Subcutaneous adipose tissue (tissue), 4 donors: ENCODE measurements around the gene PLEKHA5. TPM values are rescaled to one million over a fixed set of nuclear protein-coding genes. Genes with fewer than 3 reads are reported as not detected.

Experiments used
- CTCF ChIP-seq: fragments of 450-650 bp; IDR thresholded peaks from one replicate; pipeline ENCODE4 v1.5.1; 2016; ENCODE audit warnings: low read depth, mild to moderate bottlenecking, control low read depth, antibody characterized with exemption, moderate library complexity
- total RNA-seq, 4 donors: library from RNA; depleted of rRNA; stranded (reverse); fragments of >200 nt; gene quantifications; one replicate each; pipeline ENCODE4 v1.1.0, GENCODE V29; 2016

The PLEKHA5 gene
- total RNA-seq, 4 donors from 2014 or later: 22.3 to 26.3 (median 24.1) TPM

GRCh38 chr12:19326102-19326501, 196.6 kb downstream of the PLEKHA5 start:
- TF ChIP-seq CTCF: no peak

DNA sequence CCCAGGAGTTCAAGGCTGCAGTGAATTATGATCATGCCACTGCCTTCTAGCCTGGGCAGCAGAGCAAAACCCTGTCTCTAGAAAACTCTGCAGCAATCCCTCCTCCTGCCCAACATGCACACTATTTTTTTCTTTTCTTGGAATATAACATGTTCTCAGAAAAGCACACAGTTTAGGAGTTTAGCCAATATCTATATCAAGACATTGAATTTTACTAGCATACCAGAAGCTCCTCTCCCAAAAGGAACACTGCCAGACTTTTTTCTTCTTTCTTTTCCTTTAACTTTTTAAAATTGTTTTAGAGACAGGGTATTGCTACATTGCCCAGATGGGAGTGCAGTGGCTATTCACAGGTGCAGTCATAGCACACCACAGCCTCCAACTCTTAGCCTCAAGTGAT, 202.7 kb downstream of the PLEKHA5 start:
- TF ChIP-seq CTCF: no peak

- TF ChIP-seq CTCF: no peak
Measured at GRCh38 chr12:19338405-19338804, 208.9 kb downstream of the PLEKHA5 start.

- TF ChIP-seq CTCF: no peak
Measured at GRCh38 chr12:19351346-19351745, 221.8 kb downstream of the PLEKHA5 start.

DNA sequence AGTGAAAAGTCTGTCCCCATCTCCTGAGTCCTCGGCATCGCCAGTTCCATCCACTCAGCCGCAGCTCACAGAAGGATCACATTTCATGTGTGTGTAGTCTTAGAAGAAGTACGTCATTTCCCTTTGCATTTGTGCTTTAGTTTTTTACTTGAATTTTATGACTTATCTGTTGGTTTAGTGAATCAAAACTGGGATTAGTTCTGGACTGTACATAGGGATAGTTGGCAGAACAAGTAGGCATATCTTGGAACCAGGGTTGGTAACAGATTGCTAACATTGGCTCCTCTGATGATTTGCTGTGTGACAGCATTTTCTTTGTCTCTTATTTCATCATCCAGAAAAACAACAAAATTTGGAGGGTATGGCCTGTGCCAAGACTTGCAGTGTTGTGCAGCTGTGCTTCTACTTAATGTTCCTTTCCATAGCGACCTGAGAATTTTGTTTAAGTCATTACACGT, 240.2 kb downstream of the PLEKHA5 start:
- no peak for TF ChIP-seq CTCF

DNA sequence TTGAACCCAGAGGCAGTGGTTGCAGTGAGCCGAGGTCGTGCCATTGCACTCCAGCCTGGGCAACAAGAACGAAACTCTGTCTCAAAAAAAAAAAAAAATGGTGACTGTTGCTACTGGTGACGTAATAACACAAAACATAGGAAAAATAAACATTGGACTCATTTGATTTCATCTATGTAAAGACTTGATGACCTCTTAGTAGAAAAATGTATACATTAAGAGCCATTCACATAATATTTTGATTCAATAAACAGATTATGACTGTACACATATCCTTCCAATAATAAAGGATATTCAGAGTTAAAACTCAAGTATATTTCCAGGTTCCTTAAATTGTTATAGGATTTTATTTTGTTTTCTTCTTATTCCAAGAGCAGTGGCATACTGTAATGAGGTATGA, 244.1 kb downstream of the PLEKHA5 start:
- no peak for TF ChIP-seq CTCF

DNA sequence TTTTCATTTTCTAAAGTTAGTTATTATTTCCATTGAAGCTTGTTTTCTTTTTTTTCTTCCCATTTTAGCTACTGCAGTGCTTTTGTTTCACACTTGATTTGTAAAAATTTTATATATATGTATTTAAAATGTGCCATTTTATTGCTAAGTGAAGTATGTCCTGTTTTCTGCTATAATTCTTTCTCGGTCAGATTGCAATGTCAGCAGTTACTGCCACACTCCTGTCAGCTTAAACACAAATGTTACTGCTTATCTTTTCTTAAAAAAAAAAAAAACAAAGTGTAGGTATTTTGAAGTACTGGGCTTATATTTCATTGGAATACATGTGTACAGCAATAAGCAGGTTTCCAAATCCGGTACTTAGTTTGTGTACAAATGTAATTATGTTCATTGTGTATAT, 246.4 kb downstream of the PLEKHA5 start:
- no peak for TF ChIP-seq CTCF
